ENCODE measurements around the gene SUPT16H. TPM values are rescaled to one million over a fixed set of nuclear protein-coding genes. Genes with fewer than 3 reads are reported as not detected.

The SUPT16H gene
- polyA plus RNA-seq (2011; rRNA removed) (121 and 129 TPM in 2 replicates), polyA plus RNA-seq (2017; fragmentation: RNase III; extraction: RNeasy Plus Mini Kit Qiagen cat#74134 plus additional on column Dnase treatment) (126 to 138 TPM (median 131 TPM) in 3 replicates), polyA minus RNA-seq (2011; rRNA and poly(A)+ RNA removed) (90.2 and 101 TPM in 2 replicates)
- 49.5 and 54.0 TPM in 2 replicates for polyA plus RNA-seq (2012; cell fraction: cytosol; rRNA removed)
- 40.1 and 72.9 TPM in 2 replicates for polyA plus RNA-seq (2012; cell fraction: nucleus; rRNA removed)

DNA sequence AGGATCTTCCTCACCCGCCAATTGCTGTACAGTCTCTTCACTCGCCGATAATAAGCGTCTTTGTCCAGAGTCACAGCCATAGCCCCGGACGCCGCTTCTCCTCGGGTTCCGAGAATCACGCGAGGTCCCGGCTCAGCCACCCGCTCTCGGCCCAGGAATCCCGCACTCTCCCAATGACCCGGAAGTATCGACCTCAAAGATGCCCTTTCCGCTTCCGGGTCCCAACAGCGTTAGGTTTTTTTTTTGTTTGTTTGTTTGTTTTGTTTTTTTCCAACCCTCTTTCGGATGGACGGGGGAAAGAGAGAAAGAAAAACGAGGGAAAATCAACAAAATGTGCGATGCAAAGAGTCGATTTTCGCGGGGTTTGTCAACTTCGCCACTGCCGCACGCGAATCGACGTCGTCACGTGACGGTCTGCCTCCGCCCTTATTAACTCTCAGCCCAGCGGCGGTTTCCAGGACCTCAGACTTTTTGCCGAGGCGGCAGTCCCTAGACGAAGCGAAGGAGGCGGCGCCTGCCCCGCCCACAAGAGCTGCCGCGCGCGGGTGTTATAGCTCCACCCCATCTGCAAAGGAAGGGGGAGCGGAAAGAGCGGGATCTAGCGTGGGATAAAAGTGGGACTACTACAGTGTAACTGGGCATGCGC is at the start of gene SUPT16H:
Gene SUPT16H (minus strand): TSS at position 172 of the 646 bp plus-strand sequence. CDS start 92 bp downstream, at position 80.
- Histone ChIP-seq H3K4me1 (peaks cover 27% of the 10 kb centered on the region), H3K27ac (peak within 1 kb of the TSS; percentile 91 to 97), H3K9me3 (no peaks in the 10 kb centered on the region), H3K4me3 (peak within 1 kb of the TSS; percentile 71), H3K4me2 (peak within 1 kb of the TSS; percentile 84)
- WGBS (ENCODE audit: missing lambda C conversion rate) = 1% methylated on average over 53 of the region's 54 CpGs
- FAIRE-seq (no peak), DNase-seq (ENCODE audit: low read depth in 1 of 2, low spot score in 1 of 2) (peak; percentile 80 to 95), ATAC-seq (peak; percentile 93 to 95)
- CTCF ChIA-PET = interaction anchor here (0.6 to 1.4 kb wide), 2 partner anchors 12 to 173 kb away, joined by 3 to 4 read pairs; no protein-coding TSS in a partner anchor
- POLR2A ChIA-PET = interaction anchor here (0.6 to 1.2 kb wide), 8 partner anchors 25 to 127 kb away, joined by 3 to 10 read pairs (median 5); partner anchors contain the start of genes CHD8 and METTL3
- no peak for TF ChIP-seq ATOH8 (CRISPR knock-in tag; IDR thresholded peaks at IDR 0.05; ENCODE audit: low read depth)
- TF ChIP-seq NFE2L2 (conservative IDR thresholded peaks at IDR 0.05; ENCODE audit: low read length) = no peak
- TF ChIP-seq CHD2 (IDR thresholded peaks at IDR 0.05; ENCODE audit: low read length, partially characterized antibody) = peak; percentile 78
- TF ChIP-seq KDM5A (IDR thresholded peaks at IDR 0.05) = 0 out of 2 replicates have a peak, but pooled peaks have one; percentile 3
- no peak for TF ChIP-seq HEYL (CRISPR knock-in tag; IDR thresholded peaks at IDR 0.05)
- TF ChIP-seq JUN (IDR thresholded peaks at IDR 0.05) = peak; percentile 85 to 86; a peak in 4 of 5 replicates
- TF ChIP-seq PBX3 (IDR thresholded peaks at IDR 0.05) = 0 out of 2 replicates have a peak, but pooled peaks have one; percentile 17
- TF ChIP-seq CBX8 (IDR thresholded peaks at IDR 0.05) = no peak
- TF ChIP-seq PHF8 (IDR thresholded peaks at IDR 0.05; ENCODE audit: borderline replicate concordance, low read depth) = peak; percentile 94; the same call in 1 of the 2 replicates
- no peak for TF ChIP-seq TFCP2L1 (CRISPR knock-in tag; IDR thresholded peaks at IDR 0.05)
- no peak for TF ChIP-seq HDAC2 (IDR thresholded peaks at IDR 0.05)
- TF ChIP-seq USF2 (IDR thresholded peaks at IDR 0.05) = peak; percentile 97
- TF ChIP-seq POLR2A (IDR thresholded peaks at IDR 0.05; ENCODE audit: low read length) = peak; percentile 65
- TF ChIP-seq, protein P1, sequence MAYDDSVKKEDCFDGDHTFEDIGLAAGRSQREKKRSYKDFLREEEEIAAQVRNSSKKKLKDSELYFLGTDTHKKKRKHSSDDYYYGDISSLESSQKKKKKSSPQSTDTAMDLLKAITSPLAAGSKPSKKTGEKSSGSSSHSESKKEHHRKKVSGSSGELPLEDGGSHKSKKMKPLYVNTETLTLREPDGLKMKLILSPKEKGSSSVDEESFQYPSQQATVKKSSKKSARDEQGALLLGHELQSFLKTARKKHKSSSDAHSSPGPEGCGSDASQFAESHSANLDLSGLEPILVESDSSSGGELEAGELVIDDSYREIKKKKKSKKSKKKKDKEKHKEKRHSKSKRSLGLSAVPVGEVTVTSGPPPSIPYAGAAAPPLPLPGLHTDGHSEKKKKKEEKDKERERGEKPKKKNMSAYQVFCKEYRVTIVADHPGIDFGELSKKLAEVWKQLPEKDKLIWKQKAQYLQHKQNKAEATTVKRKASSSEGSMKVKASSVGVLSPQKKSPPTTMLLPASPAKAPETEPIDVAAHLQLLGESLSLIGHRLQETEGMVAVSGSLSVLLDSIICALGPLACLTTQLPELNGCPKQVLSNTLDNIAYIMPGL (CRISPR knock-in tag; IDR thresholded peaks at IDR 0.05; ENCODE audit: borderline replicate concordance) = peak; percentile 90
- TF ChIP-seq CHD4 (IDR thresholded peaks at IDR 0.05; ENCODE audit: borderline replicate concordance) = no peak
- 0 out of 2 replicates have a peak, but pooled peaks have one; percentile 5 for TF ChIP-seq MYC (IDR thresholded peaks at IDR 0.05; ENCODE audit: borderline replicate concordance, low read length)
- TF ChIP-seq BHLHE40 (IDR thresholded peaks at IDR 0.05; ENCODE audit: low read depth, low read length) = peak; percentile 72
- TF ChIP-seq ZFP36 (IDR thresholded peaks at IDR 0.05; ENCODE audit: borderline replicate concordance, partially characterized antibody) = no peak
- peak; percentile 97 for TF ChIP-seq MAFK (IDR thresholded peaks at IDR 0.05; ENCODE audit: partially characterized antibody)
- no peak for TF ChIP-seq POLR2AphosphoS2 (conservative IDR thresholded peaks at IDR 0.05; ENCODE audit: low read length)
- peak; percentile 90 for TF ChIP-seq MAX (IDR thresholded peaks at IDR 0.05)
- TF ChIP-seq, protein P2, sequence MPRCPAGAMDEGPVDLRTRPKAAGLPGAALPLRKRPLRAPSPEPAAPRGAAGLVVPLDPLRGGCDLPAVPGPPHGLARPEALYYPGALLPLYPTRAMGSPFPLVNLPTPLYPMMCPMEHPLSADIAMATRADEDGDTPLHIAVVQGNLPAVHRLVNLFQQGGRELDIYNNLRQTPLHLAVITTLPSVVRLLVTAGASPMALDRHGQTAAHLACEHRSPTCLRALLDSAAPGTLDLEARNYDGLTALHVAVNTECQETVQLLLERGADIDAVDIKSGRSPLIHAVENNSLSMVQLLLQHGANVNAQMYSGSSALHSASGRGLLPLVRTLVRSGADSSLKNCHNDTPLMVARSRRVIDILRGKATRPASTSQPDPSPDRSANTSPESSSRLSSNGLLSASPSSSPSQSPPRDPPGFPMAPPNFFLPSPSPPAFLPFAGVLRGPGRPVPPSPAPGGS (IDR thresholded peaks at IDR 0.05) = peak; percentile 72; the same call in 1 of the 3 replicates
- peak; percentile 88 for TF ChIP-seq REST (IDR thresholded peaks at IDR 0.05)

Measured in A549 (cell line).